Measurements from ENCODE around the gene RARA.

Gene RARA

GRCh38 chr17:40347319-40348135, 38.5 kb downstream of the RARA start:
- DNase-seq, result no peak

GRCh38 chr17:40348136-40348504, 39.1 kb downstream of the RARA start:
- no peak for DNase-seq

DNA sequence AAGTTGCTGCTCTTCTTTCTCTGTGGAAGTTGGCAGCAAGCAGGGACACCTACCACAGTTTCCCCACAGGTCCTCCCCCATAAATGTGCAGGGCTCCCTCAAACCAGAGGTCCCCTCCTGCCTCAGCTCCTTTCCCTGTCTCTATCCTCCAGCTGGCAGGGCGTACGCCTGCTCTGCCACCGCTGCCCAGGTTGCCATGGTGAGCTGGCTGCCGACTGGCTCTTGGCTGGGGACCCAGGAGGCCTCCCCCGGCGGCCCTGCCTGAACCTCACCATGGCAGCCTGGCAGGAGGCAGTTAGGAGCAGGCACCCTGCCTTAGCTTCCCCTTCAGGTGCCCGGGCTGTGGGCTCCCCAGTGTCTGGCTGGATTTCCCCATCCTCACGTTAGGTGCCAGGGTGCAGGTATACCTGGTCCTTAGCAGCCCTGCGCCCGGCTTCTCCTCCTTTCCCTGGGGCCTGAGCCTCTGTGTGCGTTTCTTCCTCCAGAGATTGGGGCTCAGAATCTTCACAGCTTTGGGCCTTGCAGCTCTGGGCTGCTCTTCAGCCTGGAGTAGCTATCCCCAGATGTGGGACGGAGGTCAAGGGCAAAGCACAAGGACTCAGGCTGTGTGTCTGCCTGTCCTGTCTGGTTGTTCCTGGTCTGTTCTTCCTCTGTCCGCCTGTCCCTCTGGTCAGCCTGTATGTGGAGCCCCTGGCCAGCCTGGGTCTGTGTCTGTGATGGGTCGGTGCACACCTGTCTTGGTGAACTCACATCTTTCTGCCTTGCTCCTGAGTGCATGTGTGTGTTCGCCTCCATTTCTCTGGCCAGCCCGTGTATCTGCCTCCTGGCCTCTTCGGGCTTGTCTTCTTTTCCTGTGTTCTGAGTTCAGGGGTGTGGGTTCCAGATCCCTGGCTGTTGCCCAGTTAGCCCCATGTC, 39.8 kb downstream of the RARA start:
- DNase-seq, result no peak

- no peak for DNase-seq
These were observed 40.5 kb downstream of the RARA start for GRCh38 chr17:40349477-40349894.

GRCh38 chr17:40349895-40350688, 41.1 kb downstream of the RARA start:
- DNase-seq, result no peak

- DNase-seq, result no peak
These were observed 41.8 kb downstream of the RARA start for GRCh38 chr17:40350689-40351358.

GRCh38 chr17:40351359-40352236, 42.6 kb downstream of the RARA start:
- DNase-seq, result no peak

DNA sequence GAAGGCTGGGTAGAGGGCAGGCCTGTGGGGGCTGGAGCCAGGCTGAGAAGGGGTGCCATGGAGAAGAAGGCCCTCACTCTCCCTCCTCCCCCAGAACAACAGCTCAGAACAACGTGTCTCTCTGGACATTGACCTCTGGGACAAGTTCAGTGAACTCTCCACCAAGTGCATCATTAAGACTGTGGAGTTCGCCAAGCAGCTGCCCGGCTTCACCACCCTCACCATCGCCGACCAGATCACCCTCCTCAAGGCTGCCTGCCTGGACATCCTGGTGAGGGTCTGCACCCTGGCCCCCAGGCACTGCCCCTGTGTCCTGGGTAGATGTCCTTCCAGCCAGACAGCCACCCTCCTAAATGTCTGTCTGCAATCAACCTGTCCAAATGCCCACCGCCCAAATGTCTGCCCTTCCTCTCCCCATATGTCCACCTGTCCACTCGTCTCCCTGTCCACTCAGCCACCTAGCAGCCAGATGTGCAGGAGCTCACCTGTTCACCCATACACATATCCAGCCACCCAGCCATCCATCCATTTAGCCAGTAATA, 43.3 kb downstream of the RARA start:
- DNase-seq, result no peak

- DNase-seq, result no peak
These were observed 43.9 kb downstream of the RARA start for GRCh38 chr17:40352779-40353394.

DNA sequence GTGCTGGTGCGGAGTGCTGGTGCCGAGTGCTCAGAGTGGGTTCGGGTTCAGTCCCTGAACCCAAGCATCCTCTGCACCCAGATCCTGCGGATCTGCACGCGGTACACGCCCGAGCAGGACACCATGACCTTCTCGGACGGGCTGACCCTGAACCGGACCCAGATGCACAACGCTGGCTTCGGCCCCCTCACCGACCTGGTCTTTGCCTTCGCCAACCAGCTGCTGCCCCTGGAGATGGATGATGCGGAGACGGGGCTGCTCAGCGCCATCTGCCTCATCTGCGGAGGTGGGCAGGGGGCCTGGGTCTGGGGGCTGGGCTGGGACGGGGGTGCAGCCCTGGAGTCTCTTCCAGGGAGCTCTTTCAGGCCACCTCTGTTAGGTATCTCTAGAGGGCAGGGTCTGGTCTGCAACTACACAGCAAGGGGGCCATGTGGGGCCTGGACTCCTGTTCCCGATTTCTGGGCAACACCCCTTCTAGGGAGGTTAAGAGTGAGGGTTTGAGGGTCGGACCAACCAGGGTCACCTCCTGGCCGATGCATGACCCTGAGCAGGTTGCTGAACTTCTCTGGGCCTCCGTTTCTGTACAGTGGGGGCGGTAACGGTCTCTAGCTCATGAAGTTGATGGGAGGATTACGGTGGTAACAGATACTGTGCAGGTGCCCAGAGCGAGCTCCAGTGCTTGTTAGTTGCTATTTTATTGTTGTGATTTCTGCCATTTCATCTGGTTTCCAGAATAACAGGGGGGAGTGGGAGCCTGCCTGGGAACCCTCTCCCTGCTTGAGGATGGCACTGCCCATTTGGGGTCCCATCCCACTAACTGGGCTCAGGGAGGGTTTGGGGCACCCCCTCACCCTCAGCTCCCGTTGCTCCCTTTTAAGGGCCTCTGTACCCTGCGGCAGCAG, 45.5 kb downstream of the RARA start:
- no peak for DNase-seq

- DNase-seq, result peak; percentile 83
These were observed 46.3 kb downstream of the RARA start for GRCh38 chr17:40355123-40355803.

GRCh38 chr17:40355804-40356758, 47.1 kb downstream of the RARA start:
- no peak for DNase-seq

GRCh38 chr17:40356990-40357881, 48.3 kb downstream of the RARA start:
- DNase-seq, result no peak

GRCh38 chr17:40358323-40359038, 49.5 kb downstream of the RARA start:
- DNase-seq, result peak; percentile 93

- DNase-seq, result no peak
These were observed 51.1 kb downstream of the RARA start for GRCh38 chr17:40360091-40360490.
